HG03196 (cell line): ENCODE measurements around the gene TENT4A.

Experiments
- ATAC-seq: cut with Tn5 transposase; IDR thresholded peaks from one replicate; pipeline ENCODE4 v1.9.1; 2021; ENCODE audit not compliant: unreplicated experiment

TENT4A gene

DNA sequence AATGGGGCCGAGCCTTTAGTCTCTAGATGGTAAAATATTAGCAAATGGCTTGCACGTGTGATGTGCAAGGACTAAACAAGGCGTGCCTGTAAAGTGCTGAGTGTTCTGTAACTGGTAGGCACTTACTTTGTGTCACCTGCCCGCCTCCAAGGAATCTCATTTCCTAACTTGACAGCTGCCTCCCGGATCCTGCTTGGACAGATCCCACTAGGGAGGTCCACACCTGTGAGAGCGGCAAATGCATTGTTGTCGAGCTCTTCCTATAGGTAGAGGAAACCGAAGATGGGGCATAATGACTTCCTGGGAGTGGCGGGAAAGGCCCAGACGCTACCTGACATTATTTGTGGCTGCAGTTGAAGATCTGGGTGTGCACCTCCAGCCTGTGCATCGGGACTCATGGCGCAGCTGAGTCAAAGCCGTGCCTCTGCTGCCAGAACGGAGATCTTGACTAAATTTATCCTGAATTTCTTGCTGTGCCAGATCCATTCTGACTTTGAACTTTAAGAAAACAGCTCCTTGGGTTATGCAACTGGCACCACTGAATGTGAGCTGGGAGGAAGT is 79.8 kb downstream of the TENT4A start:
- ATAC-seq: no peak

DNA sequence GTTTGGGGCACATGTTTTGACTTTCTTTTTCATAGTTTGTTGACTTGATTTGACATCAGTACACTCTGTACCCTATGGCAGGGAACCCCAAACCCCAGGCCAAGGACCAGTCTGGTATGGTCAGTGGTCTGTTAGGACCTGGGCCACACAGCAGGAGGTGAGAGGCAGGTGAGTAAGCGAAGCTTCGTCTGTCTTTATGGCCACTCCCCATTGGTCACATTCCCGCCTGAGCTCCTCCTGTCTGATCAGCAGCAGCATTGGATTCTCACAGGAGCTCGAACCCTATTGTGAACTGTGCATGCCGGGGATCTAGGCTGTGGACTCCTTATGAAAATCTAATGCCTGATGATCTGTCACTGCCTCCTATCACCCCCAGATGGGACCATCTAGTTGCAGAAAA is 88.0 kb downstream of the TENT4A start:
- ATAC-seq: no peak

DNA sequence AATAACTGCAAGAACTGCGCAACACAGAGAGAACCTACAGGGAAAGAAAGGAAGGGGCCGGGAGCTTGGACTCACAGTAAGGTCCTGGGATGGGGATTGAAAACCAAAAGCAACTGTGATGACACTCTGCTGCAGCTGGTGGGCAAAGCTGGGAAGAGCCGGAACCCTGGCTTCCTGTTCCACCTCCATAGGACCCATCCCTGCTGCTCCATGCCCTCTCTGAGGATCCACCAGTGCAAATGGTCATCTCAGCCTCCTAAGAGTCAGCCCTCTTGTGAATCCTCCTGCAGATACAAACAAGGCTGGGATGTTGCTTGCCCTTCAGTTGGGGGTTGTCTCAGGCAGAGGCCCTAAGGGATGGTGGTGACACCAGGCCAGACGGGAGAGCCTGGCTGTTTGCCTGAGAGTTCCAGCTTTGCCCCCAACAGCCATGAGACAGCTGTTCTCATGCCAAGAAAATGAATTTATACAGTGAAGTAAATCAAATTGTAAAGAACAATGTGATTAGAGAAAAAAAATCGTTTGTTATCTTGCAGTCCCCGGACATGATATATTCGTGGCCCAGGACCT is 90.8 kb downstream of the TENT4A start:
- ATAC-seq: no peak

DNA sequence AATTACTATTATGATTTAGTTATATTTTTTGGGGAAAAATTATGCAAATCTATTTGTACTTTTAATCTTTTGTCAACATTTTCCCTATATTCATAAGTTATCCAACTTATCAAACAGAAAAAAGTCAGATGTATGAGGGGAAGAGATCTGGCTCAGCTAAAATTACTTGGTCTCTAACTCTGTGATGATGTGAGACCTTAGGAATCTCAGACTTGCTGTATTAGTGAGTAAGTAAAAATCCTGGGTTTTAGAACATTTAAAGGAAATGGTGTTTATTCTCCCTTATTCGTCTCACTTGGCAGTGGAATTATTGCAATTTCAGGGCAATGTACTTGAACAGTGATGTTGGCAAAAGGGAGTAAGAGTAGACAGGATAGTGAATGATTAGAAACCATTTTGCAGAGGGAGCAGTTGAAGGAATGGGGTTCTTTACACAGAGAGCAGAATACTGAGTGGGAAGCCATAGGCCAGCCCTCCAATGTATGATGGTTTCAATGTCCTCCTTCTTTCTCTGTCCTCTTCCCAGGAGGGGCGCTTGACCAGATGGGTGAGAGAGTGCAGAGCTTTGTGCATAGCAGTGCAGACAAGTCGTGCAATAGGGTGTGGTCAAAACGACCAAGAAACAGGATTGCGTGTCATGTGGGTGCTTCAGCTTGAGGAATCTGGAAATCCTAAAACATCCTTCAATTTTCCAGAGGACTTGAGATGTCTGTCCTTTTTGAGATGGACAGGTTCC is 91.7 kb downstream of the TENT4A start:
- ATAC-seq: no peak

DNA sequence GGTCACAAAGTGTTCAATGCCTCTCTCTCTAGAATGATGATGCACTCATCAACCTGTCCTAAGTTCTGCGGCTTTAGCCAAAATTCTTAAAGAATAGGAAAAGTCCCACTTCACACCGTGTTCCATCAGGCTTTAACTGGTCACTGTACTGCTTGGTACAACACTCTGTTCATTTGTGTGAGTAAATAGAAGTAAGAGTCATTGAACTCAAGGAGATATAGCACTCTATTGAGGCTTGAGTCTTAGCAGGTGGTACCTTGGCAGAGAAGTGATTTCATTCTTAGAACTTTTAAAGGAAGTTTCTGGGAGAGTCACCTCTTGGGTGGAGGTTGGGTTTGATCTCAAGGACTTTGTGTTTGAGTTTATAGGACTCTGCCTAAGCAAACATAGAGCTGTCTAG is 92.6 kb downstream of the TENT4A start:
- ATAC-seq: no peak
